GM18858 (cell line): Measurements from ENCODE around the gene AGO1.

Experiments
- ATAC-seq: cut with Tn5 transposase; IDR thresholded peaks from one replicate; pipeline ENCODE4 v1.9.1; 2021; ENCODE audit not compliant: unreplicated experiment

AGO1 gene

GRCh38 chr1:35882945-35883634, at the start of gene AGO1:
Gene AGO1, plus strand, starts transcription at chr1:35883209. Its CDS starts 213 bp downstream, at chr1:35883422.
- peak; percentile 52 for ATAC-seq

GRCh38 chr1:35833395-35833794, 49.6 kb upstream of the AGO1 start:
- ATAC-seq = no peak

- no peak for ATAC-seq
Observed at GRCh38 chr1:35834218-35834617, 48.8 kb upstream of the AGO1 start.

- ATAC-seq = no peak
Observed at GRCh38 chr1:35835398-35835797, 47.6 kb upstream of the AGO1 start.

DNA sequence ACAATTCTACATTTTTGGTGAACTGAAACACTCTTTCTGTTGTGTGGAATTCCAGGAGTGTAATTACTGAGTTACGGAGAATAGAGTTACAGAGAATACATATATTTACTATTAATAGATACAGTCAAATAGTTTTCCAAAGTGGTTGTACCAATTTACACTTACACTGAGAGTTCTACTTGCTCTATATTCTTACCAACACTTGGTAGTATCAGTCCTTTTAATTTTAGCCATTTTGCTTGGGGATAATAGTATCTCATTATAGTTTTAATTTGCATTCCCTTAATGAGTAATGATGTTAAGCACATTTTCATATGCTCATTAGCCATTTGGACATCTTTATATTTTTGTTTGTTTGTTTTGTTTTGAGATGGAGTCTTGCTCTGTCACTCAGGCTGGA, 46.3 kb upstream of the AGO1 start:
- no peak for ATAC-seq

- no peak for ATAC-seq
Observed at GRCh38 chr1:35838693-35839245, 44.2 kb upstream of the AGO1 start.

DNA sequence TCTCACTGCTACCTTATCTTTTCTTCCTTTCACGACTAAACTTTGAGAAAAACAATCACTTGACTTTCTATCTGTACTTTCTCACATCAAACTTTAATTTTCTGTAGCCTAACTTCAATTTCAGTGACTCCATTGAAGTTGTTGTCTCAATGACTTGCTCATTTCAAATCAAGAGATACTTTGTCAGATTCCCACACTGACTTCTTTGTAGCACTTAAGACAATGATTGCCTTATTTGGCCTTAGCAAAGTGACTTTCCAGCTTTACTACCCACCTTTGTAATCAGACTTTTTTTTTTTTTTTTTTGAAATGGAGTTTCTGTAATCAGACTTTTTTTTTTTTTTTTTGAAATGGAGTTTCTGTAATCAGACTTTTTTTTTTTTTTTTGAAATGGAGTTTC, 38.2 kb upstream of the AGO1 start:
- ATAC-seq = no peak

DNA sequence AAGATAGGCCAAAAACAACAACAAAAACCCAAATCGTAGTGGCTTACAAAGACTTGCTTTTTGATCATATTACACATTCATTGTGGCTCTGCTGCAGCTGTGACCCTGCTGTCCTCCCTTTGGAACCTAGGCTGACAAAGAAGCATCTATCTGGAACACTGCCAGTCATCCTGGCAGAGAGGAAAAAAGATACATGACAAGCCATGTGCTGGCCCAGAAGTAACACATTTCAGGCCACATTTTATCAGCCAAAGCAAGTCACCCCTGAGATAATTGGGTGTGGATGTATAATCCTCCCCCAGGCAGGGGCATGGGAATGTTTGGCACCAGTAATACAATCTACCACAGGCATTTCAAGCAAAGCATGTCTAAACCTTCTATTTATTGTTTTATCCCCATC, 37.2 kb upstream of the AGO1 start:
- ATAC-seq = no peak

DNA sequence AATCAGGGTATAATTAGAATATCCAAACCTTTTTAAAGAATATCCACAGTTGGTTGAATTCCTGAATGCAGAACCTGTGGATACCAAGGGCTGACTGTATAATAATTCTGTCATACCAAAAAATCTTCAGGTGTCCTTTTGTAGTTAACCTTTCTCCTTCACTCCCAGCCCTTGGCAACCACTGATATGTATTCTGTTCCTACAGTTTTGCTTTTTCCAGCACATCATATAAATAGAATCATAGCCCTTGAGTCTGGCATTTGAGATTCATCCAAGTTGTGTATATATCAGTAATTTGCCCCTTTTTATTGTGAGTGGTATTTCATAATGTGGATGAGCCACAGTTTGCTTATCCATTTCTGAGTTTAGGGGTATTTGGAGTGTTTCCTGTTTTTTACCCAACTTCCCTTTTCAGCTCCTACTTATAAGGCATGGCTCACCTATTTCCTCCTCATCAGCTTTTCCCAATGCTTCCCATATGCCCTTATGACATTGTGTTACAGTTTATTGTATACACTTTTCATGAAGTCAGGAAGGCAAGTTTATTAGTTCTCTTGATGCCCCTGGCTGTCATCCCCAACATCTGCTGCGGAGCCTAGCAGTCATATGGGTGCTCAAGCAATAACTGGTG, 35.0 kb upstream of the AGO1 start:
- ATAC-seq = no peak

DNA sequence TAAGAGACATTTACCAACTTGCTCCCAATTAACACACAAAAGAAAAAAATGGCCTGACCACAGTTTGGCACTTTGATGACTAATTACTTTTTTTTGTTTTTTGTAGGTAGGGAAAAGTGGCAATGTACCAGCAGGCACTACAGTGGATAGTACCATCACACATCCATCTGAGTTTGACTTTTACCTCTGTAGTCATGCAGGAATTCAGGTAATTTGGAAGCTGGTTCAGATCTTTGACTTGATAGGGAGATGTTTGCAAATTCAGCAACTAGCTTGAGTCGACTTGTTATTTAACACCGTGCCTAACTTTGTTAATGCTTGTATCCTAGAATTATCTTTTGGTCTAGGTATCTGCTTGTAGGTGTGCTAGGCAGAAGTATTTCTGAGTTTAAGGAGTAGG, 33.0 kb upstream of the AGO1 start:
- no peak for ATAC-seq

- no peak for ATAC-seq
Observed at GRCh38 chr1:35850716-35851115, 32.3 kb upstream of the AGO1 start.

- ATAC-seq = no peak
Observed at GRCh38 chr1:35851132-35851869, 31.7 kb upstream of the AGO1 start.

- ATAC-seq = no peak
Observed at GRCh38 chr1:35852241-35852640, 30.8 kb upstream of the AGO1 start.

- ATAC-seq = no peak
Observed at GRCh38 chr1:35854989-35855700, 27.9 kb upstream of the AGO1 start.

GRCh38 chr1:35856964-35857363, 26.0 kb upstream of the AGO1 start:
- no peak for ATAC-seq

DNA sequence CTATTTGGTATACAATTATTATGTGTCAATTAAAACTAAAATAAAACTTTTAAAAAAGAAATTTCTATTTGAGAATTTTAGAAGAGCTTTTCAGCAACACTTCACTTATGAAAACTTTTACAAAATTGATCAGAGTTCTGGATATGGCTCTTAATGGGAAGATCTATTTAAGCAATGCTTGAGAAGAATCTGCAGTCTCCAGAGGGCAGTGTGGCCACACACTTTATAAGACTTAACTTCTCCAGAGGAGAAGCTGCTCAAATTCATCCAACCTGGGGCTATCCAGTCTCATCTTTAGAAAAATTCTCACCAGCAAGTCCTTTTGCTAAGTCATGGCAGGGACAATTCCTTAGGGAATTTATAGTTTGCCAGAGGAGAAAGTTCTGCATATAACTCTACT, 25.2 kb upstream of the AGO1 start:
- ATAC-seq = no peak

DNA sequence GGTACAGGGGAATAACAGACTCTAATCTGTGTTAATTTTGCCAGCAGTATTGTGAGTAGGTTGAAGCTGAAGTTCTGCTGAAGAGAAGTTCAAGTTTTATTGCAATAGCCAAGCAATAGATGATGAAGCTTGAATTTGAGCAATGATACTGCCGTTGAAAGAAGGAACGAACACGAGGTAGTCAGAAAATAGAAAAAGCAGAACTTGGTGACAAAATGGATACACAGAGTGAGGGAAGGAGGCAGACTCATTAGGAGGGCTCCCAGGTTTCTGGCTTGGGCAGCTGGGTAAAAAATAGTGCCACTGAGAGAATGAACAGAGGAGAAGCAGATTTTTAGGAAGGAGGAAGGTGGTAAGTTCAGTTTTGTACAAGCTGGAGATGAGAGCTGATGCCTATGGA, 22.3 kb upstream of the AGO1 start:
- ATAC-seq = no peak

- ATAC-seq = no peak
Observed at GRCh38 chr1:35863136-35863535, 19.9 kb upstream of the AGO1 start.

DNA sequence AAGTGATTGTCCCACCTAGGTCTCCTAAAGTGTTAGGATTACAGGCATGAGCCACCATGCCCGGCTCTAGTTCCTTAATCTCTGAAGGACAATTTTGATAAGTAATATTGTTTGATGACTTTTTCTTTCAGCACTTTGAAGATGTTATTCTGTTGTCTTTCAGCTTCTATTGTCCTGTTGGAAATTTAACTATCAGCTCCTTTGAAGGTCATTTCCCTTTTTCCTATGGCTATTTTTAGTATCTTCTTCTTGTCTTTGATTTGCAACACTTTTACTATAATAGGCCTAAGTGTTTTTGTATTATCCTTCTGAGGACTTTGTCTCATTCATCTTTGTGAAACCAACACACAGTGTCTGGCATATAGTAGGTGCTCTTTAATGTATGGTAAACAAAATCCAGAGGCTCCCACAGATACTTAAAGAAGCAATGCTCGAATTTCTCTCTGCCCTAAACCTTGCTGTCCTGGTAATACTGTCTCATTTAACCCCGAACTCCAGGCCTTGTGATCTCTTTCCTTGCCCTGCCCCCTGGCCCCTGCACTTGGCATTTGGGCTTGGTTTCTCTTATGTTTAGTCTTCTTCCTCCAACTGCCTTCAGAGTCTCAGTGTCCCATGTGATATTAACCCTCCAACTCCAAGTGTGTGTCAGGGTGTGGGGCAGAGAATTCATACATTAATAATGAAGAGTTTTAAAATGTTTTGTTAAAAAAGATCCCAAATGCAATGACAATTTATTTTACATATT, 19.0 kb upstream of the AGO1 start:
- no peak for ATAC-seq

GRCh38 chr1:35864813-35865212, 18.2 kb upstream of the AGO1 start:
- no peak for ATAC-seq

DNA sequence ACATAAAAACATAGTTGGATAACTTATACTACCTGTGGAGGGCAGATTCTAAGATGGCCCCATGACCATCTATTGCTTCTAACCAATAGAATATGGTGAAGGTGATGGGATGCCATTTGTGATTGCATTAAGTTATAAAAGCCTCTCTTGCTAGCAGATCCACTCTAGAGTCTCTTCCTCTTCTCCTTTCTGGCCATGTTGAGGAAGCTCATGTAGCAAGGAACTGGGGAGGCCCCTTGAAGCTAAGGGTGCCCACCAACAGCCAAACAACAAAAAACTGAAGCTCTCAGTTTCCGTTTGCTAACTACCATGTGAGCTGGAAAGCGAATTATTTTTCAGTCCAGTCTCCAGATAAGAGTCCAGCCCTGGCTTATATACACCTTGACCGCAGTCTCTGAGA, 16.0 kb upstream of the AGO1 start:
- ATAC-seq = no peak
